HG02938 (cell line): Measurements from ENCODE around the gene ELOVL2.

ENCODE experiments used
- ATAC-seq: cut with Tn5 transposase; IDR thresholded peaks from one replicate; pipeline ENCODE4 v1.9.1; 2021; ENCODE audit warnings: mild to moderate bottlenecking, moderate library complexity; ENCODE audit not compliant: unreplicated experiment

The ELOVL2 gene

GRCh38 chr6:11062083-11062482, 18.0 kb upstream of the ELOVL2 start:
- ATAC-seq: no peak

DNA sequence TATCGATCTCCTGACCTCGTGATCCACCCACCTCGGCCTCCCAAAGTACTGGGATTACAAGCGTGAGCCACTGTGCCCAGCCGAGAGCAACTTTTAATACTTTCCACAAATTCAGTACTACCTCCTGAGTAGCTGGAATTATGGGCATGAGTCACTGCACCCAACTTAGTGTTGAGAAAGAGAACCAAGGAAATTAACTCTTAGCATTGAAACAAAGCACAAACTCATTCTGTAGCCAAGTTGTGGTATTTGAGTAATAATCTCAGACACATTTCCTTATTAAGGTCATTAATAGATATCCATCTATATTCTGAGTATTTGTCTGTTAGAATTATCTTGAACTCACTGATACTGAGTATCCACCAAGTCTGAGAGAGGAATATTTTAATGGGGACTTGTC, 14.3 kb upstream of the ELOVL2 start:
- ATAC-seq: no peak

DNA sequence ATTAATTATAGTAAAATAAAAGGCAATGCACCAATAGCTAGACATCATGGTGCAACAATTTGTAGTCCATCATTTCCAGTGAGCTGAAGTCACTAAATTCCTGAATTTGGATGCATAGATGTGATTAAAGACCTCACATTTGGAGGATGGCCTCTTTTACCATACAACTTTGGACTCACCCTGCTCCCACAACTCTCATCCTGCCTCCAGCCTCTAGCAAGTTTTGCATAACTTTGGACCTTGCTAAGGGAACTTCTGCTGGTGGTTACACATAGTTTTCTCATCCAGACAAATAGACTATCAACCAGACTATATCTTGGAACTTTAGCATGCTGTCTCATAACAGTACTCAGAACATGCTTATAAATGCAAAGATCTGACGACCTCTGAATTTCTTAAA, 12.8 kb upstream of the ELOVL2 start:
- ATAC-seq: no peak

GRCh38 chr6:11055127-11055627, 11.1 kb upstream of the ELOVL2 start:
- no peak for ATAC-seq

GRCh38 chr6:11054722-11055121, 10.6 kb upstream of the ELOVL2 start:
- no peak for ATAC-seq

DNA sequence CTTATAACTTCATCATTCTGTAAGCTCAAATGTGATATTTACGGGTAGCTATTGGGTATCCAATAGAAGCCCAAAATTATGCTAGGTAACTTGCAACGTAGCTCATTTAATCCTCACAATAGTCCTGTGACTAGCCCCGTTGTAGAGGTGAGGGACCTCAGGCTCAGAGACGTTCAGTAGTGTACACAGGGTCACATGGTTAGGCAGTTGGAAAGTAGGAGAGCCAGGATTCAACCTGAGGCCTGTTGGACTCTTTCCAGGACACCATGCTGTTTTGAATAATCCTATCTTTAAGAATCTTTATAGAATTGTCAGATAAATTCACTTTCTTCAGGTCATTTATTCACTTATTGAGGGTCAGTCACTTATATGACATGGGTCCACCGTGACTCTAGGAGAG, 9.2 kb upstream of the ELOVL2 start:
- ATAC-seq: no peak

- no peak for ATAC-seq
These were observed 6.6 kb upstream of the ELOVL2 start for GRCh38 chr6:11050731-11051130.

GRCh38 chr6:11044712-11045167, 635 bp upstream of the ELOVL2 start:
- ATAC-seq: no peak

- no peak for ATAC-seq
These were observed 636 bp downstream of the ELOVL2 start for GRCh38 chr6:11043378-11043960.

- no peak for ATAC-seq
These were observed 1.2 kb downstream of the ELOVL2 start for GRCh38 chr6:11042750-11043377.

- no peak for ATAC-seq
These were observed 1.9 kb downstream of the ELOVL2 start for GRCh38 chr6:11042025-11042749.

DNA sequence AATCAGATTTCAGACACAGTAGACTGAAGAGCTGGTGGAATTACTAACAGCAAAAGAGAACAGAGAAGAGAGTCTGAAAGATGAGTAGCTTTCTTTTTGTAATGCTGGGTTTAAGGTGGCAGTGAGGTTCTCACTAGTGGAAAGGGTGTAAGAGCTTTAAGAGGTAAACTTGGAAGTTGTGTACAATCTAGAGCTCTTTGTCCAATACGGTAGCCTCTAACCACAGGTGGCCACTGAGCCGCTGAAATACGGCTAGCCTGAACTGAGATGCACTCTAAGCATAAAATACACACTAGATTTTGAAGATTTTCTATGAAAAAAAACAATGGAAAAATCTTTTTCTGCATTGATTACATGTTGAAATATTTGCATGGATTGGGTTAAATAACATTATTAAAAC, 4.0 kb downstream of the ELOVL2 start:
- no peak for ATAC-seq

DNA sequence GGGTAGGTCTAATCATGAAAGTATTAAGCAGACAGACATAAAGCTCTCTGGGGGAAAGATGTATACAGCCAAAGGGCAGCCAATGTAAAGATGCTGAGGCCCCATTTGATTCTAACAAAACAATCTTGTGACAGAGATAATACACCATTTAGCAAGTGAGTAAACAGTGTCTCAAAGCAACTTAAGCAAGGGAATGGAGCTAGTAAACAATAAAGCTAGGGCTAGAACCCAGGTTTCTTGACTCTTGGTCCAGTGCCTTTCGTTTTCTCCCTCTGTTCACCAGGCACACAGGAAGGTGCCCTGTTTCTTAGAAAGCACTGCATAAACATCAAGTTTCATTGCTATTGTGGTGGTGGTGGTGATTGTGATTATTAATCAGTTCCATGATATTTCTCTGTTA, 5.1 kb downstream of the ELOVL2 start:
- no peak for ATAC-seq

DNA sequence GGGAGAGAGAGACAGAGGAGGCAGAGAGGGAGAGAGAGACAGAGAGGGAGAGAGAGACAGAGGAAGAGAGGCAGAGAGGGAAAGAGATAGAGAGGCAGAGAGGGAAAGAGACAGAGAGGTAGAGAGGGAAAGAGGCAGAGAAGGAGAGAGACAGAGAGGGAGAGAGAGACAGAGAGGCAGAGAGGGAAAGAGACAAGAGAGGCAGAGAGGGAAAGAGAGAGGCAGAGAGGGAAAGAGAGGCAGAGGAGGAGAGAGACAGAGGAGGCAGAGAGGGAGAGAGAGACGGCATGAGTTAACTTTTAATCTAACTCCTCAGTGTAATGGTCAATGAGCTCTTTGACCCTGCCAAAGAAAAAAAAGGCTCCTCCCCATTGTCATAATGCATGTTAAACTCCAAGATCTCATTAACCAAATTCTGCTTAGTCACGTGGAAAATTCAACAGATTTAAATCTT, 7.1 kb downstream of the ELOVL2 start:
- ATAC-seq: no peak

GRCh38 chr6:11036351-11036740, 7.8 kb downstream of the ELOVL2 start:
- ATAC-seq: no peak

DNA sequence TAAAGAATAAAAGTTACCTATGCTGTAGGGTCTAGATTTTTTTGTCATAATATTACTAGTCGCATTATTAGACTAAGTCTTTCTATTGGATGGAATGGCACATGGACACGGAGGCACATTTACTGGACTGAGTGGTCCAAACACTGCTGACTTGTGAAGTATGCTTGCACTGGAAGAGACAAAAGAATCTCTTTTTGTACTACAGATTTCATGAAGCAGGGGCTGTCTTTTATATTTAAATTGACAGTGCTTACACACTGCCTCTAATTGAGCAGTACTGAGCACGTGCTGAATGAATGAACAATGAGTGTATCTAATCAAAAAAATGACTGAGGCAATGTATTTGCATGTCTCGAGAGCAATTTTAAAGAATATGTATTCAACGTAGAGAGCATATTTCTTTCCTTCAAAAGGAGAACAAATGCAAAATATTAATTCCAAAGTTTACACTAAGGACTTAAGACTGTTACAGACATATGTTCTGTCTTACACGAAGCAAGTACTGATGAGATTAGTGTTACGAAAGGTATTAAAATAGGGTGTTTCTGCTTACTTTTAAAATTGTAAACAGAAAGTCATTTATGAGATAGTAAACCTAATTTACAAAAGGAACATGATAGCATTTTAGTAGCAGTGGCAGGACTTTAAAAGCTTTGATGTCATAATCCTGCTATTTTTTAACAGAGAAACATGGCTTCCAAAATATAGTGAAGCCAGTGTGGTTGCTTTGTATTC, 8.3 kb downstream of the ELOVL2 start:
- no peak for ATAC-seq

GRCh38 chr6:11033825-11034224, 10.3 kb downstream of the ELOVL2 start:
- no peak for ATAC-seq

GRCh38 chr6:11030904-11031303, 13.2 kb downstream of the ELOVL2 start:
- no peak for ATAC-seq

GRCh38 chr6:11028959-11029358, 15.1 kb downstream of the ELOVL2 start:
- ATAC-seq: no peak

DNA sequence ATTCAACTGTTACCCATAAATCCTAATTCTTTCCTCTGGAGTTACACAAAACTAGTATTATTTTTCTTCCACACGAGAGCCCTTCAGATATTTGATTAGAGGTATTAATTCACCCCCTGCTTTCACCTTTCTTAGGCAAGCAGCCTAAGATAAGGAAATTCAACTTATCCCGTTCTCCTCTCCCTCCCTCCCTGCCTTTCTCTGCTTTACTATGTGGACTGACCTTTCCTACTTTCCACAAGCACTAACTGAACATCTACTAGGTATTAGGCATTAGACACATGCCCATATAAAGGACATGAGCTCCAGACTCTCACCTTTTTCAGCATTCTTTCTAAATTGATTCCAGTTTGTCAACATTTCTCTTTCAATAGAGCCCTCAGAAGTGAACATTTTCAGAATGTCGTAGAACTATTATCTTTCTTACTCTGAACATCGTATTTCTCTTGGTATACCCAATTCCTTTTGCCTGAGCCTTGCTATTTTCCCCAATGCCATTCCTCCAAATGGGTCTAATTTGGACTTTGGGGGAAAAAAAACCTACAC, 16.5 kb downstream of the ELOVL2 start:
- ATAC-seq: no peak
